ENCODE results near the gene APP.

DNA sequence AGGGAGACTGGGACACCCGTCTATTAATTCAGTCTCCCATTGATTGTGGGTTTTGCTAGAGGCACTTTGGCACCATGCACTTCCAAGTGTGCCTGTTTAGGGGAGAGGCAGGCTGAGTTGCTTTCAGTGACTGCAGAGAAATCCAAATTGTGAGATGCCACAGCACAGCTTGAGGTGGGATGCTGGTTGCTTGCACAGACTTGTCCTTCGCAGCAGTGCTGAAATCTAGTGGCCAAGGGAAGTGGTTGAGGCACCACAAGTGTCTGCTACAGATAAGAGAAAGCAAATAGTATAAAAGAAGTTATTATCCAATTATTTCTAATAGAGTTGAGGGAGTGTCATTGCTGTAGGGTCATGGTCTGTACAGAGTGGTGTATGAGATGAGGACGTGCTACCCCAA lies 40.0 kb upstream of the APP start:
- TF ChIP-seq, protein P1, sequence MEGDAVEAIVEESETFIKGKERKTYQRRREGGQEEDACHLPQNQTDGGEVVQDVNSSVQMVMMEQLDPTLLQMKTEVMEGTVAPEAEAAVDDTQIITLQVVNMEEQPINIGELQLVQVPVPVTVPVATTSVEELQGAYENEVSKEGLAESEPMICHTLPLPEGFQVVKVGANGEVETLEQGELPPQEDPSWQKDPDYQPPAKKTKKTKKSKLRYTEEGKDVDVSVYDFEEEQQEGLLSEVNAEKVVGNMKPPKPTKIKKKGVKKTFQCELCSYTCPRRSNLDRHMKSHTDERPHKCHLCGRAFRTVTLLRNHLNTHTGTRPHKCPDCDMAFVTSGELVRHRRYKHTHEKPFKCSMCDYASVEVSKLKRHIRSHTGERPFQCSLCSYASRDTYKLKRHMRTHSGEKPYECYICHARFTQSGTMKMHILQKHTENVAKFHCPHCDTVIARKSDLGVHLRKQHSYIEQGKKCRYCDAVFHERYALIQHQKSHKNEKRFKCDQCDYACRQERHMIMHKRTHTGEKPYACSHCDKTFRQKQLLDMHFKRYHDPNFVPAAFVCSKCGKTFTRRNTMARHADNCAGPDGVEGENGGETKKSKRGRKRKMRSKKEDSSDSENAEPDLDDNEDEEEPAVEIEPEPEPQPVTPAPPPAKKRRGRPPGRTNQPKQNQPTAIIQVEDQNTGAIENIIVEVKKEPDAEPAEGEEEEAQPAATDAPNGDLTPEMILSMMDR (IDR thresholded peaks at IDR 0.05; ENCODE audit: insufficient read depth, low read length, poor library complexity, severe bottlenecking): no peak
- TF ChIP-seq EZH2phosphoT487 (conservative IDR thresholded peaks at IDR 0.05; ENCODE audit: low read length): no peak
